Central memory CD4-positive, alpha-beta T cell (primary cell): ENCODE results near the gene HELZ.
"Not testable (repeated sequence)": the region's sequence is repeated elsewhere in the genome, so short reads cannot be mapped to it uniquely, and the experiment has no call there.

ENCODE experiments used
- DNase-seq: peaks from one replicate; pipeline ENCODE4 v3.0.0; 2022

Gene HELZ

GRCh38 chr17:67111808-67112207 lies 133.2 kb downstream of the HELZ start:
- no peak for DNase-seq

- DNase-seq: no peak
Measured at GRCh38 chr17:67111327-67111726, 133.7 kb downstream of the HELZ start.

GRCh38 chr17:67110619-67111018 lies 134.4 kb downstream of the HELZ start:
- DNase-seq: no peak

- DNase-seq: no peak
Measured at GRCh38 chr17:67109111-67109510, 135.9 kb downstream of the HELZ start.

GRCh38 chr17:67107811-67108775 lies 136.9 kb downstream of the HELZ start:
- DNase-seq: no peak

GRCh38 chr17:67107171-67107570 lies 137.8 kb downstream of the HELZ start:
- DNase-seq: no peak

GRCh38 chr17:67105213-67105612 lies 139.8 kb downstream of the HELZ start:
- no peak for DNase-seq

GRCh38 chr17:67104641-67105040 lies 140.4 kb downstream of the HELZ start:
- not testable (repeated sequence) for DNase-seq

- no peak for DNase-seq
Measured at GRCh38 chr17:67098006-67098405, 147.0 kb downstream of the HELZ start.

GRCh38 chr17:67096609-67097008 lies 148.4 kb downstream of the HELZ start:
- no peak for DNase-seq

- no peak for DNase-seq
Measured at GRCh38 chr17:67095803-67096202, 149.2 kb downstream of the HELZ start.

- not testable (repeated sequence) for DNase-seq
Measured at GRCh38 chr17:67095291-67095690, 149.7 kb downstream of the HELZ start.

GRCh38 chr17:67093348-67093747 lies 151.6 kb downstream of the HELZ start:
- DNase-seq: no peak

- DNase-seq: not testable (repeated sequence)
Measured at GRCh38 chr17:67092710-67093109, 152.3 kb downstream of the HELZ start.

- no peak for DNase-seq
Measured at GRCh38 chr17:67092291-67092690, 152.7 kb downstream of the HELZ start.

GRCh38 chr17:67090341-67090740 lies 154.7 kb downstream of the HELZ start:
- no peak for DNase-seq

GRCh38 chr17:67088639-67089038 lies 156.4 kb downstream of the HELZ start:
- no peak for DNase-seq

- no peak for DNase-seq
Measured at GRCh38 chr17:67085406-67085805, 159.6 kb downstream of the HELZ start.

GRCh38 chr17:67082107-67082506 lies 162.9 kb downstream of the HELZ start:
- peak; percentile 59 for DNase-seq

GRCh38 chr17:67080804-67081203 lies 164.2 kb downstream of the HELZ start:
- DNase-seq: no peak

GRCh38 chr17:67079491-67079890 lies 165.5 kb downstream of the HELZ start:
- DNase-seq: no peak

- no peak for DNase-seq
Measured at GRCh38 chr17:67078292-67078691, 166.7 kb downstream of the HELZ start.

GRCh38 chr17:67076290-67076689 lies 168.7 kb downstream of the HELZ start:
- DNase-seq: no peak

- DNase-seq: no peak
Measured at GRCh38 chr17:67074781-67075180, 170.2 kb downstream of the HELZ start.

GRCh38 chr17:67072885-67073284 lies 172.1 kb downstream of the HELZ start:
- no peak for DNase-seq
